GM19035 (cell line): ENCODE measurements around the gene INPP5D.
A peak's percentile ranks its signal among the peaks of the same experiment; 100 is the strongest.
"Not testable (repeated sequence)": the region's sequence is repeated elsewhere in the genome, so short reads cannot be mapped to it uniquely, and the experiment has no call there.

ENCODE experiments used
- ATAC-seq: cut with Tn5 transposase; IDR thresholded peaks from one replicate; pipeline ENCODE4 v1.9.1; 2021; ENCODE audit not compliant: unreplicated experiment

Gene INPP5D

GRCh38 chr2:233140077-233140585, 80.0 kb downstream of the INPP5D start:
- ATAC-seq = no peak

DNA sequence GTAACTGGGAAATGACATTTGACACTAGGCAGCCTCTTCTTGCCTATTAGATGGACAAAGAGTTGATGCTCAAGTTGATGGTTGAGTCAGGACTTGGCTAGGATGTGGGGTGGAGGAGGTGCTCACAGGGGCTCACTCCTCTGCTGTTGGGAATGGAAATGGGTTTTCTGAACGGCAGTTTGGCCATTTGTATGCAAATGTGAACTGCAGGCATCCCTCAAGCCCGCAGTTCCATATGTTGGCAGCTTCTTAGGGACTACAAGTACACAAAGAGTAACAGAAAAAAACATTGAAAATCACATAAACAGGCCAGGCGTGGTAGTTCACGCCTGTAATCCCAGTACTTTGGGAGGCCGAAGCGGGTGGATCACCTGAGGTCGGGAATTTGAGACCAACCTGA, 80.8 kb downstream of the INPP5D start:
- ATAC-seq = no peak

DNA sequence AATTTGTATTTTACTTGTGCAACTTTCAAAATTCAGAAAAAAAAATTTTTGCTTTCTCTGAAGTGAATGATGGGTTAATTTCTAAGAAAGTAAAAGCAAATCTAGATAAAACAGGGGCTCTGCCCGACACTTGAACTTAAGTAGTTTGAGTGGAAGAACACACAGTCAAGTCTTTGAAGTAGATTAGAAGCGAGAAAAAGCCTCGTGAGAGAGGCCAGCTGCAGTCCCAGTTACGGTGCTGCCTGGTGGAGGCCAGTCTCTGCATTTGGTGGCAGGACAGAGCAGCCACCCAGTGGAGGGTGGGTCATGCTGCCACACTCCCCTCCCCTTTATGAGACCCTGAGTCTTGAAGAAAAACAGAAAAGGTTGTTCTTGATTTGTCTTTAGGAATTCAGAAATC, 81.8 kb downstream of the INPP5D start:
- no peak for ATAC-seq

GRCh38 chr2:233142355-233142897, 82.3 kb downstream of the INPP5D start:
- peak; percentile 90 for ATAC-seq

GRCh38 chr2:233143700-233144331, 83.7 kb downstream of the INPP5D start:
- no peak for ATAC-seq

DNA sequence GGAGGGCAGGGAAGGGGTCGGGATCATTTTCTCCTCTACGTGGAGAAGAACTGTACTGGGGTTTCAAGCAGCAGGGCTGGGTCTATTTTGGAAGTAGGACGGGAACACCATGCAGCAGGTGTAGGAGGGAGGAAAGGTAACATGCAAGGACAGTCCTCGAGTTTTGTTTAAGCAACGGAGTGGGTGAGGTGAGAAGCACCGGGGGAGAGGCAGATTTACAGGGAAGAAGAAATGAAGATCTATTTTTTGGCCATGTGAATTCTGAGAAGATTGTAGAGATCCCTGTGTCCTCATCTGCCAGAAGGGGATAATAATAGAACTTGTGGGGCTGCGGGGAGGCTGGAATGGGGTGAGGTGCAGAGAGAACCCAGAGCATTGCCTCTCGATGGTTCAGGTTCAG, 85.6 kb downstream of the INPP5D start:
- ATAC-seq = no peak

DNA sequence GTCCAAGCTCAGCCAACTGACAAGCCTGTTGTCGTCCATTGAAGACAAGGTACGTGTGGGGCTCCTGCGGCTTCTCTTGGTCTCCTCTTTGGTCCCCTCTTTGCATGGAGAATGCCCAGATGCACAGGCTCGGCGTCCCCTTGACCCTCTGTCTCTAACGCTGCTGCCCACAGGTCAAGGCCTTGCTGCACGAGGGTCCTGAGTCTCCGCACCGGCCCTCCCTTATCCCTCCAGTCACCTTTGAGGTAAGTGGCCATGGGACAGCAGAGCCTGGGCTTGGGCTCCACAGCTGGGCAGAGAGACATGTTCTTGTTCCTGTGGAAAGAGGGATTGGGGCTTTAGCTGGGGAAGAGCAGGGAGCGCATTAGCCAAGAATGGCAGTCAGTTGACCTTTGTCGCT, 86.1 kb downstream of the INPP5D start:
- no peak for ATAC-seq

DNA sequence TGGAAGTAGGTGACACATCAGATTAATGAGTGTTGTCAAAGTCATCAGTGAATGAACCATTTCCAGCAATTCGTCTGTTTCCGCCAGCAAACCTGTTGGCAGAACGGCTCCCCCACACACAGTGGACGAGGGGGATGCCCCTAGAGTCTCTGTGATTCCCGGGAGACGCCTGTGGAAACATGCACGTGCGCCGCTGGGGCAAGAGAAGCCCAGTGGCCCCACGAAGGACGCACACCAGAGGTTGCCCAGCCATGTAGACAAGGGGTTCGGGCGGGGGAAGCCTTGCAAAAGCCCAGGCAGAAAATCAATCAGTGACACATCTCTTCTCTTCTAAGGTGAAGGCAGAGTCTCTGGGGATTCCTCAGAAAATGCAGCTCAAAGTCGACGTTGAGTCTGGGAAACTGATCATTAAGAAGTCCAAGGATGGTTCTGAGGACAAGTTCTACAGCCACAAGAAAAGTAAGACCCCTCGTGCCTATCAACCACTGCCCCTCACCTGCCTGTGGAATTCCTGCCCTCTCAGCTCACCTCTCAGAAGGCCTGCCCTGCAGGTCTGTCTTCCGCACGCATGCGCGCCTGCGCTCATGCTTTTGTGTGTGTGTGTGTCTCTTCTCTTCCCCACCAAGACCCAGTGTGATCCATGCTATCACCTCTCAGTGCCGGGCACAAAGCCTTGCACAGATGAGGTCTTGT, 87.1 kb downstream of the INPP5D start:
- ATAC-seq = no peak

DNA sequence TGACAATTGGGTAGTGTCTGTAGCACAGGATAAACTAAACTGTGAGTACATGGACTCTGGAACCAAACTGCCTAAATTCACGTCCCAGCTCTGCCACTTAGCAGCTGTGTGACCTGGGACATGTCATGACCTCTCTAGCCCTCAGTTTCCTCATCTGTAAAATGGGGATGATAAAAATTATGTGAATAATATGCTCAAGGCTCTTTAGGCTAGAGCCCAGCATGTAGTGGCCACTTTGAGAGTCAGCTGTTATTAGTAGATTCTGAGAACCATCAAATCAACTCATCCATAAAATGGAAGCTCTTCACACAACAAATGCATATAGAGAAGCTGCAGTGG, 87.7 kb downstream of the INPP5D start:
- no peak for ATAC-seq

GRCh38 chr2:233148354-233148753, 88.2 kb downstream of the INPP5D start:
- no peak for ATAC-seq

GRCh38 chr2:233152541-233152940, 92.4 kb downstream of the INPP5D start:
- no peak for ATAC-seq

DNA sequence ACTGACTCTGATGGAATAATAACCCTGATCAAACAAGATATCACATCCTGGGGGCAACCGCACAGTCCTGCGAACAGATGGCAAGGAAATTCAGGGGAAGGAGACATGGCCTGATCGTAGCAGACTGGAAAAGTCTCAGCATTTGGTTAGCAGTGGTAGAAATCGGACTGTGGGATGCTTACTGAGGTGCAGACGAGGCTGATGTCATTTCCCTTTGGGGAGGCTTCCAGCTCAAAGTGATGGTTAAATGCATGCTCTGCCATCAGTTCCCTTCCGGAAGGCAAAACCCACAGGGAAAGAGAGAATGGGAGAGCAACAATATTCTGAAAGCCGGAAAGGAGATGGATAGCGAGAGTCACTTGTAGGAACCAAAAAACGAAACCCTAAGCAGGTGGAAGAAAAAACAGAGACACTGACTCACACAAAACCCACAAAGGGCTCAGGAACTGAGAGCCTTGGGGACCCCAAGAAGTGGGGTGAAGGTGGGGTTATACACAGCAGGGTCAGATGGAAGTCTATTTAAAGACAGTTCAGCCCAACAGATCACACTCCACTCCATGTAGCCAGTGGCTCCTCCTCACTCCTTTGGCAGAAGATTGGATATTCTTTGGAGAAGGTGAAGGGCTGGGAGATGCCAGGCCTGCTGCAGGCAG, 93.1 kb downstream of the INPP5D start:
- no peak for ATAC-seq

GRCh38 chr2:233156001-233156400, 95.9 kb downstream of the INPP5D start:
- ATAC-seq = no peak

DNA sequence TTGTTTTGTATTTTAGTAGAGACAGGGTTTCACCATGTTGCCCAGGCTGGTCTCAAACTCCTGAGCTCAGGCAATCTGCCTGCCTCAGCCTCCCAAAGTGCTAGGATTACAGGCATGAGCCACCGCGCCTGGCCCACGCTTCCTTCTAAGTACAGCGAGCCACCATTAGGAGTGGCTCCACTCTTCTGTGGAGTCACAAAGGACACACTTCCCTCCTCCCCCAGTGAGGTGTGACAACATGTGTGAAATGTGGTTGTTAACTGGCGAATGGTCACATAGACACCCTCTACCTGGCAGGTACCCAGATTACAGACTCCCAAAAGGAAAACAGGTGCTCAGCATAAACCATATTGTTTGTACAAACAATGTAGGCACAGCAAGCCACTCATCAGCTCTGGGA, 96.3 kb downstream of the INPP5D start:
- ATAC-seq = not testable (repeated sequence)

DNA sequence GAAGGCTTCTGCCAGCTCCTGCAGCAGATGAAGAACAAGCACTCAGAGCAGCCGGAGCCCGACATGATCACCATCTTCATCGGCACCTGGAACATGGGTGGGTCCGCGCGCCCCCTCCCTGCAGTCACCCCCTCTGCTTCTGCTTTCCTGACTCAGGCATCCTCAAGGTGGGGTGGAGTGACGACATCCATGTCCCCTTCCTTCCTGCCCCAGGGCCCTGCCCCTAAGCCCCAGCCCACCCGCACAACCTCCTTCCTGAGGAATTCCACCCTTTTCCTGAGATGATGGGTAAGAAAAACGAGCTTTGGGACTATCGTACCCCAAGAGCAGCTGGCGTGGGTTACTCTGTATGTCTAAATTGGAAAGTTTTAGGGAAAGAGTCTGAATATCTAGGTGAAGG, 101.6 kb downstream of the INPP5D start:
- no peak for ATAC-seq

DNA sequence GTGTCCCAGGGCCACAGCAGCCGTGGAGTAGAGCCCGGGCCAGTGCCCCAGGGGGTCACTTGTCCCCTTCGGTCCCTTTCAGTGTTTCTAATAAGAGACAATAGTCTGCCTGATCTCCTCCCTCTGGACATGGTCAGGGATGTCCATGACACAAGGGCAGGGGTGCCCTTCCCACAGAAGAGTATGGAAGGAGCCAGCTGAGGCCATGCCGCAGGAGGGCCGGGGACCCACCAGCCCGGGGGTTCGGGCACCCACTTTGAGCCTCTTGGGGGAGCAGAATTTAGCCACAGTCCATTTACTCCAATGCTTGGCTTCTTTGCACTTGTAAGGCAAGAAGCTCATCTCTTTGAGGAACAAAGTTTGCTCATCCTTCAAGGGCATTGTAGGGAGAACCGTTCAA, 102.6 kb downstream of the INPP5D start:
- ATAC-seq = no peak

DNA sequence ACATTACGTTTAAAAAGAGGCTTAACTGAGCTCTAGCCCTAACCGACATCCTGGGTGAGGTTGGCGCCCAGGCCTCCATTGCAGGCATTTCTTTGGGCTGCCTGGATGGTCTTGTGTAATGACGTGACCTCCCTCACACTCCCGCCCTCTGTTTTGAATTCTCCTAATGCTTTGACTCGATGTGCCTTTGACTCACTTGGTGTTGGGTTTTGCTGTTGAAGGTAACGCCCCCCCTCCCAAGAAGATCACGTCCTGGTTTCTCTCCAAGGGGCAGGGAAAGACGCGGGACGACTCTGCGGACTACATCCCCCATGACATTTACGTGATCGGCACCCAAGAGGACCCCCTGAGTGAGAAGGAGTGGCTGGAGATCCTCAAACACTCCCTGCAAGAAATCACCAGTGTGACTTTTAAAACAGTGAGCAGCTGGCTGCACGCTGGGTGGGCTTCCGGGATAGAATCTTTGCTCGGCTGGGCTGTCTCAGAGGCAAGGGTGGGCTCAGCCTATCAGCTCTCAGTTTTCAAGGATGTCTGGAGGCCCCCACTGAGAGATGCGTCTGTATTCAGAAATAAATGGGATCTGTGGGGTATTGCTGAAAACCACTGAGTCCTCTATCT, 103.5 kb downstream of the INPP5D start:
- ATAC-seq = no peak

- no peak for ATAC-seq
Measured at GRCh38 chr2:233164128-233164635, 104.0 kb downstream of the INPP5D start.

GRCh38 chr2:233164967-233165366, 104.8 kb downstream of the INPP5D start:
- ATAC-seq = no peak

DNA sequence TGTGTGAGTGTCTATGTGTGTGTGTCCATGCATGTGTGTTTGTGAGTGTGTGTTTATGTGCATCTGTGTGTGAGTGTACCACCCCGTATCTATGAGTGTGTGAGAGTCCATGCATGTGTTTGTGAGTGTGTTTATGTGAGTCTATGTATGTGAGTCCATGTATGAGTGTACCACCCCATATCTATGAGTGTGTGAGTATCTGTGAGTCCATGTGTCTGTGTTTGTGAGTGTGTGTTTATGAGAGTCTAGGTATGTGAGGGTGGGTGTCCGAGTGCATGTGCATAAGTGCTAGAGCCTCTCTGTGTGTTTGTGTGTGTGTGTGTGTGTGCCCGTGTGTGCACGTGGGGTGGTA, 105.4 kb downstream of the INPP5D start:
- no peak for ATAC-seq

DNA sequence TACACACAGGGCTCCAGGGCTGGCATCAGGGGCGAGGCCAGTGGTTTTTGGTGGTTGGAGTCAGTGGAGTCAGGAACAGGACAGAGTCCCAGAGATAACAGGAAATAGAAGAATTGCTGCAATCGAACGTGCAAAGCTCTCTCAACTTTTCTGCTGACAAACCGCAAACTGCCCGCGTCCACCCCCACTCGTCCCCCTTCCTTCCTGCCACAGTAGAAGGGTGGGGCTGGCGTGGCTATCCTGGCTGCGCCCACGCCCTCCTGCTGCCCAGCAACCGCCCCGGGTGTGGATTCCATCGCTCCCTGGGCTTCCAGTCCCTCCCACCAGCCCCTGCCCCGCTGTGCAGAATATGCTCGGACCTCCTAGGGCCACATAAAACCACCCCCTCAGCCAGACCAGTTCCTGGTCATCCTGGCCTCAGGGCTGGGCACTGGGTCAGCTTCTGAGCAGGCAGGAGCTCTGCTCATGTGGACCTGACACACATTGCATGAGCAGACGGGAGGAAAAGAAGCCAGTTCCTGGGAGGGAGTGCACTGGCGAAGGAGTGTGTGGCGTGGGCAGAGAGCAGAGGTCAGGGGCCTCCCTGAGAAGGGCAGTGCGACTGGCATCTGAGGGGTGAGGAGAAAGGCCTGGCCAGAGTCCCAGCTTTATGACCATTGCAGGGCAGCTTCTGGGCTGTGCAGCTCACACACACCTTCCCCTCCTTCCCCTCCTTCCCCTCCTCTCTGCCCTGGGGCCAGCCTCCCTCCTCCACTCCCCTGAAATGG, 105.9 kb downstream of the INPP5D start:
- ATAC-seq = no peak
